Vagina (tissue), 2 donors: Measurements from ENCODE around the gene LDLR.

ENCODE experiments used
- POLR2AphosphoS5 ChIP-seq, 2 donors: sonication (generic); formaldehyde crosslinking; IDR thresholded peaks; one replicate each; pipeline ENCODE4 v1.9.0; 2017; ENCODE audit warnings: antibody characterized with exemption in 2 of 2, mild to moderate bottlenecking in 2 of 2, low read depth in 1 of 2; ENCODE audit not compliant: insufficient read depth in 1 of 2
- TF ChIP-seq, protein P1 (sequence below), 3 experiments: fragments of 450-650 bp in 2 of 3; fragments of 200-600 bp in 1 of 3; sonication (generic) in 1 of 3; IDR thresholded peaks; one replicate each; pipeline ENCODE4 v1.5.1; 2017 to 2019; ENCODE audit warnings: antibody characterized with exemption in 3 of 3, mild to moderate bottlenecking in 2 of 3, moderate library complexity in 2 of 3

DNA sequence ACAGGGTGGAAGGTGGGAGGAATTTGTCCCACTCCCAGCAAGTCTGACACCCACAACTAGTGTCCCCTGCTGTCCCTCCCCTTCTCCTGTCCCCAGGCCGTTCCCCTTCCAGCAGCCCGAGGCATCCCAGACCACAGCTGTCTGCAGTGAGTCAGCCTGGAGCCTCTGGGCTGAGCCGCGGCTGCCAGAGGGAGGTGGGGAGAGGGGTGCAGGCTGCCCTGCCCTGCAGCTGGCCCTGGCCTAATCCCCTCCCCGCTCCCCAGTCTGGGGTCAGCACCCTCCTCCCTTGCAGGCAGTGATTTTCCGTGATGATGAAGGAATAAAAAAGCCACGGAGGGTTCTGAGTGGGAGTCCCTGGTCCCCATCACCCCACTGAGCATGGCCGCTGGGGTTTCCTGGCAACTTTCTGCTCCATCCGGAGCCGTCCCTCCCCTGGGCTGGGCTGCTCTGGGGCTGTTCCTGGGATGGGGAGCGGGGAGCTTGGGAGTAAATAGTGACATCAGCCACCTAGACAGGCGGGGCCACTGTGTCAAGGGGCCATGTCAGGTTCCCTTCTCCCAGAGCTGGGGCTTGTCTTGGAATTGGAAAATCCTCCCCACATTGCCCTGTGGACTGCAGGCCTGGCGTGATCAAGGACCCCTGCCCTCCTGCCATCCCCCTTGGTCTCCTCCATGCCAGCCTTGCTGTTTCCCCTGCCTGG, 49.5 kb downstream of the LDLR start:
- TF ChIP-seq, protein P1, sequence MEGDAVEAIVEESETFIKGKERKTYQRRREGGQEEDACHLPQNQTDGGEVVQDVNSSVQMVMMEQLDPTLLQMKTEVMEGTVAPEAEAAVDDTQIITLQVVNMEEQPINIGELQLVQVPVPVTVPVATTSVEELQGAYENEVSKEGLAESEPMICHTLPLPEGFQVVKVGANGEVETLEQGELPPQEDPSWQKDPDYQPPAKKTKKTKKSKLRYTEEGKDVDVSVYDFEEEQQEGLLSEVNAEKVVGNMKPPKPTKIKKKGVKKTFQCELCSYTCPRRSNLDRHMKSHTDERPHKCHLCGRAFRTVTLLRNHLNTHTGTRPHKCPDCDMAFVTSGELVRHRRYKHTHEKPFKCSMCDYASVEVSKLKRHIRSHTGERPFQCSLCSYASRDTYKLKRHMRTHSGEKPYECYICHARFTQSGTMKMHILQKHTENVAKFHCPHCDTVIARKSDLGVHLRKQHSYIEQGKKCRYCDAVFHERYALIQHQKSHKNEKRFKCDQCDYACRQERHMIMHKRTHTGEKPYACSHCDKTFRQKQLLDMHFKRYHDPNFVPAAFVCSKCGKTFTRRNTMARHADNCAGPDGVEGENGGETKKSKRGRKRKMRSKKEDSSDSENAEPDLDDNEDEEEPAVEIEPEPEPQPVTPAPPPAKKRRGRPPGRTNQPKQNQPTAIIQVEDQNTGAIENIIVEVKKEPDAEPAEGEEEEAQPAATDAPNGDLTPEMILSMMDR (IDR thresholded peaks at IDR 0.05): no peak
- peak; percentile 57 to 91 for TF ChIP-seq POLR2AphosphoS5 (IDR thresholded peaks at IDR 0.05; ENCODE audit: insufficient read depth in 1 of 2, low read depth in 1 of 2)
